Peyer's patch (tissue), 4 donors: ENCODE results near the gene EBP. TPM values are rescaled to one million over a fixed set of nuclear protein-coding genes. Genes with fewer than 3 reads are reported as not detected.

Experiments used
- DNase-seq, 3 donors: peaks; one replicate each; pipeline ENCODE4 v3.0.0-alpha.2; 2017 to 2019
- H3K27ac ChIP-seq, 4 donors: fragments of 200-600 bp; sonication (generic); one replicate each; pipeline ENCODE4 v1.5.1; 2016 to 2019
- H3K27me3 ChIP-seq, 2 donors: fragments of 200-600 bp; sonication (generic); one replicate each; pipeline ENCODE4 v1.5.1; 2019
- H3K36me3 ChIP-seq, 3 donors: fragments of 200-600 bp; sonication (generic); one replicate each; pipeline ENCODE4 v1.5.1; 2016 to 2019
- H3K4me1 ChIP-seq, 4 donors: fragments of 200-600 bp; sonication (generic); one replicate each; pipeline ENCODE4 v1.5.1; 2016 to 2019
- H3K4me3 ChIP-seq, 4 donors: fragments of 200-600 bp; sonication (generic); 1 replicate in 3 of 4; 2 replicates in 1 of 4; pipeline ENCODE4 v1.5.1; 2016 to 2019; ENCODE audit warnings: mild to moderate bottlenecking in 1 of 4
- H3K9me3 ChIP-seq, 4 donors: fragments of 200-600 bp; sonication (generic); one replicate each; pipeline ENCODE4 v1.5.1; 2016 to 2019; ENCODE audit warnings: mild to moderate bottlenecking in 1 of 4
- CTCF ChIP-seq, 6 experiments: fragments of 450-650 bp in 4 of 6; fragments of 200-600 bp in 2 of 6; sonication (generic) in 1 of 6; IDR thresholded peaks; one replicate each; pipeline ENCODE4 v1.5.1; 2017 to 2019; ENCODE audit warnings: antibody characterized with exemption in 6 of 6, mild to moderate bottlenecking in 3 of 6, moderate library complexity in 1 of 6
- POLR2A ChIP-seq, 2 donors: fragments of 450-650 bp; IDR thresholded peaks; one replicate each; pipeline ENCODE4 v1.5.1; 2017; ENCODE audit warnings: antibody characterized with exemption in 2 of 2, mild to moderate bottlenecking in 2 of 2, moderate library complexity in 2 of 2
- total RNA-seq, 4 donors: library from RNA; depleted of rRNA; stranded (reverse); fragments of >200 nt; gene quantifications; one replicate each; pipeline ENCODE4 v1.1.0, GENCODE V29; 2016

Gene EBP
- total RNA-seq, 4 donors from 2014 or later = 47.0 to 189 (median 134) TPM

DNA sequence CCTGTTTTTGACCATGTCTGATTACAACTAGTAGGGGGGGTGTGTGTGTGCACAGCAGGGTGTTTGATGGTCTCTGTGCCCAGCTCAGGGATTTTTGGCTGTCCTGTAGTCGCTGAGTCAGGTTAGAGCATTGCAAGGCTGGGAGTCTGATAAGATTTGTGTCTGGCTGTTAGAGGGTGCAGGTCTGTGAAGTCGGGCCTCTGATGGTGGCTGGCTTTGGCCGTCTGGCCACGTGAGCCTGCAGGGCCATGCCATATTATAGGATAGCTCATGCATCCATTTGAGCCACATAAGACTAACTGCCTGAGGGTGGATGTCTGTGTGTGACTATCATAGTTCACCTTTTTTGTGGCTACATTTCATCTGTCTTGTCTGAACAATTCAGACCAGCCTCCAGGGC is 7.9 kb upstream of the EBP start:
- Histone ChIP-seq H3K4me3 (no peak overlapping the region), H3K27me3 (no peaks in the 10 kb centered on the region), H3K9me3 (no peaks in the 10 kb centered on the region), H3K36me3 (no peaks in the 10 kb centered on the region), H3K4me1 (peaks cover 0 to 5% (median 0%) of the 10 kb centered on the region in 4 donors), H3K27ac (no peak overlapping the region)
- no peak for TF ChIP-seq POLR2A (IDR thresholded peaks at IDR 0.05)
- no peak for TF ChIP-seq CTCF (IDR thresholded peaks at IDR 0.05)
- DNase-seq = no peak

GRCh38 chrX:48514126-48514806 is 7.3 kb upstream of the EBP start:
- H3K4me3 ChIP-seq = no peak overlapping the region
- no peak for TF ChIP-seq CTCF (IDR thresholded peaks at IDR 0.05)
- no peak for TF ChIP-seq POLR2A (IDR thresholded peaks at IDR 0.05)
- DNase-seq = no peak
- H3K36me3 ChIP-seq = no peaks in the 10 kb centered on the region
- H3K27me3 ChIP-seq = no peaks in the 10 kb centered on the region
- H3K27ac ChIP-seq = no peak overlapping the region
- H3K9me3 ChIP-seq = no peaks in the 10 kb centered on the region
- peaks cover 0 to 5% (median 0%) of the 10 kb centered on the region in 4 donors for H3K4me1 ChIP-seq

DNA sequence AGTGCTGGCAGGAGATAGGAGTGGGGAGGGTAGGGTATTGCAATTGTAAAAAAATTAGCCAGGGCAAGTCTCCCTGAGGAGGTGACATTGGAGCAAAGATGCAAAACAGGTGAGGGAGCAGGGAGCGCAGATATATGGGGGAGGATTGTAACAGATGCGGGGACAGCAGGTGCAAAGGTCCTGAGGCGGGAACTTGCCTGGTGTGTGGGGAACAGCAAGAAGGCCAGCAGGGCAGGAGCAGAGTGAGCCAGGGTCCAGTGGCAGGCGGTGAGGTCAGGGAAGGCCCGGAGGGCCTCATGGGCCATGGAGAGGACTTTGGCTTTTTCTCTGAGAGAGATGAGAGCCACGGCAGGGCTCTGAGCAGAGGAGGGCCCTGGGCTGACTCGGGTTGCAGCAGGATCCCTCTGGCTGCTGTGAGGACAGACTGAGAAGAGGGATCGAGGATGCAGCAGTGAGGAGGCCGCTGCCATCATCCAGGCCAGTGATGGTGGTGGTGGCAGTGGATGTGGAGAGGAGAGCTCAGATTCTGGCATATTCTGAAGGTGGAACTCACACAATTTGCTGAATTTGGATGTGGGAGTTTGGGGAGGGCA is 6.6 kb upstream of the EBP start:
- no peak for TF ChIP-seq POLR2A (IDR thresholded peaks at IDR 0.05)
- TF ChIP-seq CTCF (IDR thresholded peaks at IDR 0.05) = no peak
- Histone ChIP-seq H3K4me3 (no peak overlapping the region), H3K36me3 (no peaks in the 10 kb centered on the region), H3K9me3 (no peaks in the 10 kb centered on the region), H3K27ac (no peak overlapping the region), H3K27me3 (no peaks in the 10 kb centered on the region), H3K4me1 (no peaks in the 10 kb centered on the region)
- no peak for DNase-seq

GRCh38 chrX:48515842-48516241 is 5.8 kb upstream of the EBP start:
- H3K4me1 ChIP-seq = no peaks in the 10 kb centered on the region
- no peaks in the 10 kb centered on the region for H3K9me3 ChIP-seq
- no peaks in the 10 kb centered on the region for H3K36me3 ChIP-seq
- H3K27ac ChIP-seq = no peak overlapping the region
- no peaks in the 10 kb centered on the region for H3K27me3 ChIP-seq
- H3K4me3 ChIP-seq = no peak overlapping the region
- DNase-seq = no peak
- TF ChIP-seq POLR2A (IDR thresholded peaks at IDR 0.05) (no peak), CTCF (IDR thresholded peaks at IDR 0.05) (no peak)

GRCh38 chrX:48516285-48516684 is 5.3 kb upstream of the EBP start:
- Histone ChIP-seq H3K36me3 (no peaks in the 10 kb centered on the region), H3K27me3 (no peaks in the 10 kb centered on the region), H3K4me3 (no peak overlapping the region), H3K9me3 (no peaks in the 10 kb centered on the region), H3K4me1 (no peaks in the 10 kb centered on the region), H3K27ac (no peak overlapping the region)
- TF ChIP-seq CTCF (IDR thresholded peaks at IDR 0.05) (no peak), POLR2A (IDR thresholded peaks at IDR 0.05) (no peak)
- no peak for DNase-seq
